ENCODE measurements around the gene ENDOD1. TPM values are rescaled to one million over a fixed set of nuclear protein-coding genes. Genes with fewer than 3 reads are reported as not detected.

Gene ENDOD1
- total and polyA plus RNA-seq, 4 donors: 2.2 to 35.6 (median 5.9) TPM

DNA sequence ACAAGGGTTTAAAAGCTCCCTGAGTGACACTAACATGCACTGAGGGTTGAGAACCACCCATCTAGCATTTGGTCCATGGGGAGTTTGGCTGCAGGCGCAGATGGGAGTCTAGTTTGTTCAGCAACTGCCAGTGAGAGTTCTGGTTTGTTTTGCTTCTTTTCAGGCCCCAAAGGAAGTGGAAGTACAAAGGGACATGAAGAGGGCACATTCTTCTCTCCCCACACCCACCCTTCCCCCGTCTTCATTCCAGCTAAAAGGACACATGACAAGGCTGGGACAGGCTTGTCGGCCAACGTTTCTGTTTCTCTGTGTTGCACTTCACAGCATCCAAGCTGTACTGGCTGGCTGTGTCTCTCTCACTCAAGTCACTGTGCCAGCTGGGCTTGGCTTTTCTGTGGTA is 8.2 kb upstream of the ENDOD1 start:
- 56% methylated on average over 4 of the region's 4 CpGs for WGBS
- no peaks in the 10 kb centered on the region for H3K36me3 ChIP-seq (ENCODE audit: control insufficient read depth in 4 of 4, insufficient read depth in 3 of 4, low read depth in 1 of 4, low read length in 3 of 4)
- DNase-seq (ENCODE audit: low spot score): no peak
- TF ChIP-seq HNF4G (IDR thresholded peaks at IDR 0.05) (no peak), TAF1 (conservative IDR thresholded peaks at IDR 0.05) (no peak), JUND (IDR thresholded peaks at IDR 0.05) (no peak), RXRA (IDR thresholded peaks at IDR 0.05) (peak in 1 of 2 donors; percentile 6), YY1 (IDR thresholded peaks at IDR 0.05) (no peak), EGR1 (IDR thresholded peaks at IDR 0.05; ENCODE audit: low read depth in 2 of 2) (no peak), RAD21 (IDR thresholded peaks at IDR 0.05) (no peak), FOXA1 (IDR thresholded peaks at IDR 0.05) (no peak), HNF4A (conservative IDR thresholded peaks at IDR 0.05) (no peak), GABPA (IDR thresholded peaks at IDR 0.05 in 1 of 2, conservative IDR thresholded peaks at IDR 0.05 in 1 of 2) (no peak), REST (IDR thresholded peaks at IDR 0.05) (no peak), FOXA2 (IDR thresholded peaks at IDR 0.05) (no peak), NR2F2 (IDR thresholded peaks at IDR 0.05) (peak; percentile 65), SP1 (IDR thresholded peaks at IDR 0.05) (peak; percentile 54)
- TF ChIP-seq, protein P1, sequence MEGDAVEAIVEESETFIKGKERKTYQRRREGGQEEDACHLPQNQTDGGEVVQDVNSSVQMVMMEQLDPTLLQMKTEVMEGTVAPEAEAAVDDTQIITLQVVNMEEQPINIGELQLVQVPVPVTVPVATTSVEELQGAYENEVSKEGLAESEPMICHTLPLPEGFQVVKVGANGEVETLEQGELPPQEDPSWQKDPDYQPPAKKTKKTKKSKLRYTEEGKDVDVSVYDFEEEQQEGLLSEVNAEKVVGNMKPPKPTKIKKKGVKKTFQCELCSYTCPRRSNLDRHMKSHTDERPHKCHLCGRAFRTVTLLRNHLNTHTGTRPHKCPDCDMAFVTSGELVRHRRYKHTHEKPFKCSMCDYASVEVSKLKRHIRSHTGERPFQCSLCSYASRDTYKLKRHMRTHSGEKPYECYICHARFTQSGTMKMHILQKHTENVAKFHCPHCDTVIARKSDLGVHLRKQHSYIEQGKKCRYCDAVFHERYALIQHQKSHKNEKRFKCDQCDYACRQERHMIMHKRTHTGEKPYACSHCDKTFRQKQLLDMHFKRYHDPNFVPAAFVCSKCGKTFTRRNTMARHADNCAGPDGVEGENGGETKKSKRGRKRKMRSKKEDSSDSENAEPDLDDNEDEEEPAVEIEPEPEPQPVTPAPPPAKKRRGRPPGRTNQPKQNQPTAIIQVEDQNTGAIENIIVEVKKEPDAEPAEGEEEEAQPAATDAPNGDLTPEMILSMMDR (IDR thresholded peaks at IDR 0.05; ENCODE audit: low read depth, low read length, missing input control): no peak
- TF ChIP-seq, protein P2, sequence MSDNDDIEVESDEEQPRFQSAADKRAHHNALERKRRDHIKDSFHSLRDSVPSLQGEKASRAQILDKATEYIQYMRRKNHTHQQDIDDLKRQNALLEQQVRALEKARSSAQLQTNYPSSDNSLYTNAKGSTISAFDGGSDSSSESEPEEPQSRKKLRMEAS (IDR thresholded peaks at IDR 0.05): no peak
- TF ChIP-seq, protein P3, sequence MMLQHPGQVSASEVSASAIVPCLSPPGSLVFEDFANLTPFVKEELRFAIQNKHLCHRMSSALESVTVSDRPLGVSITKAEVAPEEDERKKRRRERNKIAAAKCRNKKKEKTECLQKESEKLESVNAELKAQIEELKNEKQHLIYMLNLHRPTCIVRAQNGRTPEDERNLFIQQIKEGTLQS (IDR thresholded peaks at IDR 0.05): no peak
- TF ChIP-seq, protein P4, sequence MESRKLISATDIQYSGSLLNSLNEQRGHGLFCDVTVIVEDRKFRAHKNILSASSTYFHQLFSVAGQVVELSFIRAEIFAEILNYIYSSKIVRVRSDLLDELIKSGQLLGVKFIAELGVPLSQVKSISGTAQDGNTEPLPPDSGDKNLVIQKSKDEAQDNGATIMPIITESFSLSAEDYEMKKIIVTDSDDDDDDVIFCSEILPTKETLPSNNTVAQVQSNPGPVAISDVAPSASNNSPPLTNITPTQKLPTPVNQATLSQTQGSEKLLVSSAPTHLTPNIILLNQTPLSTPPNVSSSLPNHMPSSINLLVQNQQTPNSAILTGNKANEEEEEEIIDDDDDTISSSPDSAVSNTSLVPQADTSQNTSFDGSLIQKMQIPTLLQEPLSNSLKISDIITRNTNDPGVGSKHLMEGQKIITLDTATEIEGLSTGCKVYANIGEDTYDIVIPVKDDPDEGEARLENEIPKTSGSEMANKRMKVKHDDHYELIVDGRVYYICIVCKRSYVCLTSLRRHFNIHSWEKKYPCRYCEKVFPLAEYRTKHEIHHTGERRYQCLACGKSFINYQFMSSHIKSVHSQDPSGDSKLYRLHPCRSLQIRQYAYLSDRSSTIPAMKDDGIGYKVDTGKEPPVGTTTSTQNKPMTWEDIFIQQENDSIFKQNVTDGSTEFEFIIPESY (IDR thresholded peaks at IDR 0.05): no peak
- no peak overlapping the region for H3K9ac ChIP-seq (ENCODE audit: low read depth in 1 of 2, low read length in 2 of 2)
- H3K27me3 ChIP-seq (ENCODE audit: control insufficient read depth in 4 of 4, insufficient read depth in 4 of 4, low read length in 3 of 4): no peaks in the 10 kb centered on the region
- H3K4me1 ChIP-seq (ENCODE audit: control insufficient read depth in 4 of 4, insufficient read depth in 4 of 4, low read length in 3 of 4): no peaks in the 10 kb centered on the region
- H3K27ac ChIP-seq (ENCODE audit: low read depth in 1 of 2, low read length in 2 of 2): no peak overlapping the region
- H3K9me3 ChIP-seq (ENCODE audit: control insufficient read depth in 4 of 4, low read length in 3 of 4): no peaks in the 10 kb centered on the region
- H3K4me3 ChIP-seq (ENCODE audit: low read depth in 1 of 3, low read length in 3 of 3): no peak overlapping the region

Measured in liver (tissue), 9 donors.